ENCODE results near the gene AURKAIP1. TPM values are rescaled to one million over a fixed set of nuclear protein-coding genes. Genes with fewer than 3 reads are reported as not detected.
"Not testable (repeated sequence)": the region's sequence is repeated elsewhere in the genome, so short reads cannot be mapped to it uniquely, and the experiment has no call there.

The AURKAIP1 gene
- total RNA-seq, 1 experiment from 2014 or later, result 180 TPM

DNA sequence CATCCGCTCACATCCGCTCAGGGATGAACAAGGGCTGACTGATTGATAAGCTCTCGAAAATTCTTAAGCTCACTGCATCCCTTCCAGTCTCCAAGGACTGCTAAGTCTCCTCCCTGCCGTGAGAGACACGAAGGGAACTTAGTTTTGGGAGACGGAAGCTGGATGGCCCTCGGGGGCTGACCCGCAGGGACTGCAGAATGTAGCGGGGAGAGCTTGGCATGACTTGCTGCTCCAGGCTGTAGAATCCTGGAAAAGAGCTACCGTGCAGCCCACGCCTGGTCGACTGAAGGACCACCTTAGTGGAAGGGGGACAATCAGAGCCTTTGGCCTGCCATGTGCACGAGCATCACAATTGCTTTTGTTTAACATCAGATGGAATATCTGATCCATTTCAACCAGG lies 40.7 kb upstream of the AURKAIP1 start:
- Histone ChIP-seq H3K27me3 (replicated peaks) (no peaks in the 10 kb centered on the region), H3K27ac (no peak overlapping the region), H3K4me1 (replicated peaks) (no peaks in the 10 kb centered on the region; the same call in 1 of the 2 replicates), H3K36me3 (no peaks in the 10 kb centered on the region), H3K9me3 (replicated peaks) (0 out of 2 replicates have a peak, but pooled peaks cover 2% of the 10 kb centered on the region), H3K4me3 (no peak overlapping the region)
- no peak for DNase-seq (ENCODE audit: low read depth in 1 of 2, low spot score in 2 of 2)

GRCh38 chr1:1412311-1412902 lies 37.4 kb upstream of the AURKAIP1 start:
- H3K27ac ChIP-seq; H3K27me3 ChIP-seq (replicated peaks); H3K4me3 ChIP-seq; DNase-seq (ENCODE audit: low read depth in 1 of 2, low spot score in 2 of 2); H3K4me1 ChIP-seq (replicated peaks); H3K9me3 ChIP-seq (replicated peaks): not testable (repeated sequence)
- peaks cover 15% of the 10 kb centered on the region for H3K36me3 ChIP-seq

- Histone ChIP-seq H3K27me3 (replicated peaks) (no peaks in the 10 kb centered on the region), H3K4me1 (replicated peaks) (peaks cover 8% of the 10 kb centered on the region), H3K36me3 (peaks cover 22% of the 10 kb centered on the region), H3K9me3 (replicated peaks) (0 out of 2 replicates have a peak, but pooled peaks cover 2% of the 10 kb centered on the region), H3K27ac (no peak overlapping the region), H3K4me3 (no peak overlapping the region)
- no peak for DNase-seq (ENCODE audit: low read depth in 1 of 2, low spot score in 2 of 2)
Measured at GRCh38 chr1:1411626-1412025, 36.6 kb upstream of the AURKAIP1 start.

GRCh38 chr1:1410238-1410637 lies 35.2 kb upstream of the AURKAIP1 start:
- H3K27ac ChIP-seq; DNase-seq (ENCODE audit: low read depth in 1 of 2, low spot score in 2 of 2); H3K9me3 ChIP-seq (replicated peaks); H3K4me3 ChIP-seq; H3K27me3 ChIP-seq (replicated peaks): not testable (repeated sequence)
- H3K4me1 ChIP-seq (replicated peaks), result peaks cover 16% of the 10 kb centered on the region
- peaks cover 34% of the 10 kb centered on the region for H3K36me3 ChIP-seq

DNA sequence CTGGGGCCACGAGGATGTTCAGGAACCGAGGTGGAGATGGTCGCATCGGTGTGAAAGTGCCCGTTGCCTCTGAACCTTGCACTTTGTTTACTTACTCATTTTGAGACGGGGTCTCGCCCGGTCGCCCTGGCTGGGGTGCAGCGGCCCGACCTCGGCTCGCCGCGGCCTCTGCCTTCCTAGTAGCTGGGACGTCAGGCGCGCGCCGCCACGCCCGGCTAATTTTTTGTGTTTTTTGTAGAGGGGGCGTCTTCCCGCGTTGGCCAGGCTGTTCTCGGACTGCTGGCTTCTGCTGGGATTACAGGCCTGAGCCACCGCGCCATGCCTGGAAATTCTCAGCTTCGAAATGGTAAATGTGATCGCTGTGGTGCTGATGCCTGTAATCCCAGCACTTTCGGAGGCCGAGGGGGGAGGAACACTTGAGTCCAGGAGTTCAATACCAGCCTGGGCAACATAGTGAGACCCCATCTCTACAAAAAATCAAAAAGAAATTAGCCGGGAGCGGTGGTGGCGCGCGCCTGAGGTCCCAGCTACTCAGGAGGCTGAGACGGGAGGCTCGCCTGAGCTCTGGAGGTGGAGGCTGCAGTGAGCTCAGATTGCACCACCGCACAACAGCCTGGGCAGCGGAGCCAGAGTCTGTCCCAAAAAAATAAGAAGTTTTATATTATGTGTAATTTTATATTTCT lies 32.8 kb upstream of the AURKAIP1 start:
- Histone ChIP-seq H3K27me3 (replicated peaks) (no peaks in the 10 kb centered on the region), H3K36me3 (peaks cover 56% of the 10 kb centered on the region), H3K9me3 (replicated peaks) (0 out of 2 replicates have a peak, but pooled peaks cover 2% of the 10 kb centered on the region), H3K4me1 (replicated peaks) (peaks cover 16% of the 10 kb centered on the region), H3K4me3 (peak overlapping the region; percentile 75), H3K27ac (peak overlapping the region; percentile 25; the same call in 1 of the 2 replicates)
- DNase-seq (ENCODE audit: low read depth in 1 of 2, low spot score in 2 of 2), result peak in 1 of 2 experiments; percentile 39

- Histone ChIP-seq H3K9me3 (replicated peaks) (0 out of 2 replicates have a peak, but pooled peaks cover under 1% of the 10 kb centered on the region), H3K27ac (peak within 1 kb of the TSS; percentile 25; the same call in 1 of the 2 replicates), H3K4me3 (peak within 1 kb of the TSS; percentile 75), H3K36me3 (peaks cover 64% of the 10 kb centered on the region), H3K4me1 (replicated peaks) (peaks cover 16% of the 10 kb centered on the region), H3K27me3 (replicated peaks) (no peaks in the 10 kb centered on the region)
- peak; percentile 76 to 92 for DNase-seq (ENCODE audit: low read depth in 1 of 2, low spot score in 2 of 2)
Measured at GRCh38 chr1:1406821-1407635, 32.0 kb upstream of the AURKAIP1 start, which contains the start of gene MRPL20. TSS of gene MRPL20 (minus strand) at chr1:1407293. CDS start at chr1:1407217, 76 bp downstream.

DNA sequence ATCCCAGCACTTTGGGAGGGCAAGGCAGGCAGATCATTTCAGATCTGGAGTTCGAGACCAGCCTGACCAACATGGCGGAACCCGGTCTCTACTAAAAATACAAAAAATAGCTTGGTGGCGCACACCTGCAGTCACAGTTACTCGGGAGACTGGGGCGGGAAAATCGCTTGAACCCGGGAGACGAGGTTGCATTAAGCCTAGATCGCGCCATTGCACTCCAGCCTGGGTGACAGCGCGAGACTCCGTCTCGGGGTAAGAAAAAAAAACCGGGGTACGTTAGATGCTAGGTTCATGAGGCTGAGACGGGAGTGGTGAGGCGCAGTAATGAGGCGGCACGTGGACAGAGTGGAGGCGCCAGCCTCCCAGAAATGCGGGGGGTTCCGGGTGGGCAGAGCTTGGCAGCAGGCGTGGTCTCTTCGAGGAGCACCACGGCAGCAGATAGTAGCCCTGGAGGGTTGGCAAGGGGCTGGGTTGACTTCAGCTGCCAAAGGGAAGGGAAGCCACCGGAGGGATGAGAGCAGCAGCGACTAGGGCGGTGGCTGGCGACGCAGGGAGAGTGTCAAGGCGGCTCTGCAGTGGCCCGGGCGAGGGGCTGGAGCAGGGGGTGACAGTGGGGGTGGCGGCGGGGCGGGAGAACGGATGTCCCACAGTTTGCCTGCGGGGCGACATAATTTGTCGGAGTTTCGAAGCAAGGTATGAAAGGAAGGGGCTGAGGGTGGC lies 31.3 kb upstream of the AURKAIP1 start:
- peak overlapping the region; percentile 75 for H3K4me3 ChIP-seq
- no peaks in the 10 kb centered on the region for H3K27me3 ChIP-seq (replicated peaks)
- peaks cover 72% of the 10 kb centered on the region for H3K36me3 ChIP-seq
- DNase-seq (ENCODE audit: low read depth in 1 of 2, low spot score in 2 of 2), result no peak
- no peak overlapping the region for H3K27ac ChIP-seq
- no peaks in the 10 kb centered on the region for H3K9me3 ChIP-seq (replicated peaks)
- peaks cover 24% of the 10 kb centered on the region for H3K4me1 ChIP-seq (replicated peaks)

DNA sequence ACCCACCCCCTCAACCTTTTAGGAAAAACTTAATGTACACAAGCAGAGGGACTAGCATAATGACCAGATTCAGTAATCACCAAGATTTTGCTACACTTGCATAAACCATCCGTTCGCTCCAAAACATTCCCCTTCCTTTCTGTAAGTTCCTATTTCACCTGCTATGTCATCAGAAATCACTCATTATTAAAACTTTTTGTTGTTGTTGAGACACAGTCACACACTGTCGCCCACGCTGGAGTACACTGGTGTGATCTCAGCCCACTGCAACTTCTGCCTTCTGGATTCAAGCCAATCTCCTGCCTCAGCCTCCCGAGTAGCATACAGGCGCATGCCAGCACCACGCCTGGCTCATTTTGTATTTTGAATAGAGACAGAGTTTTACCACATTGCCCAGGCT lies 28.6 kb upstream of the AURKAIP1 start:
- no peak for DNase-seq (ENCODE audit: low read depth in 1 of 2, low spot score in 2 of 2)
- Histone ChIP-seq H3K4me3 (no peak overlapping the region), H3K27ac (no peak overlapping the region), H3K9me3 (replicated peaks) (no peaks in the 10 kb centered on the region), H3K27me3 (replicated peaks) (no peaks in the 10 kb centered on the region), H3K36me3 (peaks cover 92% of the 10 kb centered on the region), H3K4me1 (replicated peaks) (peaks cover 37% of the 10 kb centered on the region)

GRCh38 chr1:1402901-1403392 lies 27.9 kb upstream of the AURKAIP1 start:
- H3K4me3 ChIP-seq; H3K27ac ChIP-seq; DNase-seq (ENCODE audit: low read depth in 1 of 2, low spot score in 2 of 2); H3K27me3 ChIP-seq (replicated peaks); H3K9me3 ChIP-seq (replicated peaks): not testable (repeated sequence)
- Histone ChIP-seq H3K4me1 (replicated peaks) (peaks cover 35% of the 10 kb centered on the region), H3K36me3 (peaks cover 91% of the 10 kb centered on the region)

DNA sequence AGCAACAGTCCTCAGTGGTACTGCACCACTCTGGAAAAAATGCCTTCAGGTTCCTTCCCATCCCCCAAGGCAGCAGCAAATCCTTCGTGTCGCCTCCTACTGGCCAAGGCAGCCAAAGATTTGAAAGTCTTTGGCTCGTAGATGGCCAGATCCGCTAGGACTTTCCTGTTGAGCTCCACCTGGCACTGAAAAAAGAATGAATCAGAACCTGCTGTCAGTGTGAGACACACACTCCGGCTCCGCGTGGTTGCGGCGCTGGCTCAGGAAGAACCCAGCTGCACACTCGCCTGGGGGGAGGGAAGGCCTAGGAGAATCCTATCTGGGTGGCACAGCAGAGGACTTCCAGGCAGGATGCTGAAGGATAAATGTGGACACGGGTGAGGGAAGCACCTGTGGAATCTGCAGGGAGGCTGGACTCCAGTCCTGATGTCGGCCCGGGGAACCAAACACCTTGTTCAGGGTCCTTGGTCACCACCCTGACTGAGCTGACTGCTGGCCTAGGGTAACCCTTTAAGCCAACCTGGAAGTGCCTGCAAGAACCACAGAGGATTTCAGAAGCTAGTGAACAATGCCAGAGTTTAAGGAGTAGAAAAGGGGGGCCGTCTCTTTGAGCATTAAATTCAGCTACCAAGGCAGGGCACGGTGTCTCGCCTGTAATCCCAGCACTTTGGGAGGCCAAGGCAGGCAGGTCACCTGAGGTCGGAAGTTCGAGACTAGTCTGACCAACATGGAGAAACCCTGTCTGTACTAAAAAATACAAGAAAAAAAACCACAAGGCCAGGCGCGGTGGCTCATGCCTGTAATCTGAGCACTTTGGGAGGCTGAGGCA lies 27.3 kb upstream of the AURKAIP1 start:
- Histone ChIP-seq H3K27me3 (replicated peaks) (no peaks in the 10 kb centered on the region), H3K9me3 (replicated peaks) (no peaks in the 10 kb centered on the region), H3K36me3 (peaks cover 91% of the 10 kb centered on the region), H3K4me1 (replicated peaks) (peaks cover 39% of the 10 kb centered on the region), H3K4me3 (no peak overlapping the region), H3K27ac (no peak overlapping the region)
- peak in 1 of 2 experiments; percentile 22 for DNase-seq (ENCODE audit: low read depth in 1 of 2, low spot score in 2 of 2)

DNA sequence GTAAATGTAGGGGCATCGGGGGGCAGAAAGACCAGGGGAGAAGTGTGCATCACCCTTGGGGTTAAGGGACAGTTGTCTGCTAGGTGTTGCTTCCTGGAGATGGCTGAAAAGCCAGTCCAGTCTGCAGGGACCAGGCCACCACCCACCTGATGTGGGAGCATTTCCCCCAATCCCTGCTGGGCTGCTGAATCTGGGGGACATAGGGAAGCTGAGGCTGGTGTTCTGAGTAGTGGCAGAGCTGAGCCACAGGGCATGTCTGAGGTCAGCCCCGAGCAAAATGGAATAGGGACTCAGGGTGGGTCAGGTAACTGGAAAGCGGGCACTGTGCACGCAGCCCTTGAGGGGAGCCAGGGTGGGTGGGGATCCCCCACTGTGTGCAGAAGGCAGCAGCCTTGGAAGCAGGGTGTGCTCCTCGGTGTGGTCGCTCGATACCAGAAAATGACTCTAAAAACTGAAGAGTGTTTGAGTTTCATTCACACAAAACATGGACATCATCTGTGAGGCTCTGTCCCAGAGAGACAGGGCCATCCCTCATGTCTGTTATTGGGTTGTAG lies 26.5 kb upstream of the AURKAIP1 start:
- Histone ChIP-seq H3K27me3 (replicated peaks) (no peaks in the 10 kb centered on the region), H3K36me3 (peaks cover 91% of the 10 kb centered on the region), H3K9me3 (replicated peaks) (no peaks in the 10 kb centered on the region), H3K4me1 (replicated peaks) (peaks cover 39% of the 10 kb centered on the region), H3K27ac (no peak overlapping the region), H3K4me3 (no peak overlapping the region)
- DNase-seq (ENCODE audit: low read depth in 1 of 2, low spot score in 2 of 2), result no peak

Measured in SJSA1 (cell line).